ENCODE measurements around the gene ARID1B. TPM values are rescaled to one million over a fixed set of nuclear protein-coding genes. Genes with fewer than 3 reads are reported as not detected.

Gene ARID1B
- total and polyA plus RNA-seq, 2 of the 13 experiments (the other 11 are each of a cell fraction or from before 2014, with no cell fraction given) = 20.1 to 32.6 TPM

- TF ChIP-seq NCOA1 (CRISPR knock-in tag; IDR thresholded peaks at IDR 0.05) (peak; percentile 59; the same call in 1 of the 2 replicates), TFAP4 (IDR thresholded peaks at IDR 0.05; ENCODE audit: borderline replicate concordance, low read depth) (no peak), MZF1 (CRISPR knock-in tag; IDR thresholded peaks at IDR 0.05; ENCODE audit: borderline replicate concordance) (no peak), HDAC1 (CRISPR knock-in tag; IDR thresholded peaks at IDR 0.05) (peak; percentile 37; the same call in 1 of the 2 replicates), SNRNP70 (IDR thresholded peaks at IDR 0.05; ENCODE audit: low read depth, low read length) (no peak), RERE (CRISPR knock-in tag; IDR thresholded peaks at IDR 0.05; ENCODE audit: low read depth) (no peak), ZNF709 (CRISPR knock-in tag; IDR thresholded peaks at IDR 0.05) (peak; percentile 58; the same call in 1 of the 2 replicates), LBX2 (CRISPR knock-in tag; IDR thresholded peaks at IDR 0.05; ENCODE audit: borderline replicate concordance) (no peak), NFIC (IDR thresholded peaks at IDR 0.05; ENCODE audit: low read length) (no peak), NFIB (CRISPR knock-in tag; IDR thresholded peaks at IDR 0.05; ENCODE audit: borderline replicate concordance) (no peak), GZF1 (CRISPR knock-in tag; IDR thresholded peaks at IDR 0.05) (no peak), ZNF891 (CRISPR knock-in tag; IDR thresholded peaks at IDR 0.05) (peak; percentile 72), ZNF619 (CRISPR knock-in tag; IDR thresholded peaks at IDR 0.05) (peak; percentile 74; the same call in 1 of the 2 replicates), ZNF629 (CRISPR knock-in tag; conservative IDR thresholded peaks at IDR 0.05) (no peak), ZSCAN9 (CRISPR knock-in tag; IDR thresholded peaks at IDR 0.05; ENCODE audit: borderline replicate concordance) (no peak), HINFP (CRISPR knock-in tag; IDR thresholded peaks at IDR 0.05; ENCODE audit: low read depth) (no peak)
These were observed 444.1 kb downstream of the ARID1B start (continued) for GRCh38 chr6:157221049-157221816.
